Ovary (tissue), 3 donors: ENCODE data around the gene TSPAN16.

Source experiments
- EP300 ChIP-seq: sonication (generic); formaldehyde crosslinking; IDR thresholded peaks from one replicate; pipeline ENCODE4 v1.6.1; 2017; ENCODE audit warnings: antibody characterized with exemption
- POLR2A ChIP-seq: fragments of 450-650 bp; IDR thresholded peaks from one replicate; pipeline ENCODE4 v1.6.1; 2017; ENCODE audit warnings: antibody characterized with exemption, mild to moderate bottlenecking, moderate library complexity
- TF ChIP-seq, protein P1 (sequence below), 3 donors: fragments of 450-650 bp in 2 of 3; fragments of 200-600 bp in 1 of 3; IDR thresholded peaks; one replicate each; pipeline versions ENCODE4 v1.5.1 to v1.8.0; 2016 to 2022; ENCODE audit warnings: antibody characterized with exemption in 3 of 3, mild to moderate bottlenecking in 1 of 3
- donor health status: DM: no; HTN: no; CAD: no.

DNA sequence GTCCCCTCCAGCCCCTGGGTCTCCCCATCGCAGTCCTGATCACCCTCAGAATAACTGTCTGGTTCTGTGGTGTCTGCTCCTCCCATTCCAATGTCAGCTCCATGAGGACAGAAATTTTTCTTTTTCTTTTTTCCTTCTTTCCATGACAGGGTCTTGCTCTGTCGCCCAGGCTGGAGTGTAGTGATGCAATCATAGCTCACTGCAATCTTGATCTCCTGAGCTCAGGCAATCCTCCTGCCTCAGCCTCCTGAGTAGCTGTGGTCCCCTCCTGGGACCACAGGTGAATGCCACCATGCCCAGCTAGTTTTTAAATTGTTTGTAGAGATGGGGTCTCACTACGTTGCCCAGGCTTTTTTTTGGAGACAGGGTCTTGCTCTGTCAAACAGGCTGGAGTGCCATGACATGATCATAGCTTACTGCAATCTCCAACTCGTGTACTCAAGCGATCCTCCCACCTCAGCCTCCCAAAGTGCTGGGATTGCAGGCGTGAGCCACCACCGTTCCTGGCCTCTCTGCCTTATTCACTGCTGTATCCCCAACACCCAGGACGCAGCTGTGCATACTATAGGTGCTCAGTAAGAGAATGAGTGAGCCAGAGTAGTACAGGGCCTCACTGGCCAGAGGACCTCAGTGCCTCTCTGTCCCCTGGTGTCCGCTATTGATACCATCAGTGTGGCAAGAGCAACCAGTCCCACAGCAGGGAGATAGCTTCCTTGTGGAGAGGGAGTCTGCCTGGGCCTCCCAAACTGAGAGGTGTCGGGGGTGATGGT lies 28.5 kb upstream of the TSPAN16 start:
- TF ChIP-seq, protein P1, sequence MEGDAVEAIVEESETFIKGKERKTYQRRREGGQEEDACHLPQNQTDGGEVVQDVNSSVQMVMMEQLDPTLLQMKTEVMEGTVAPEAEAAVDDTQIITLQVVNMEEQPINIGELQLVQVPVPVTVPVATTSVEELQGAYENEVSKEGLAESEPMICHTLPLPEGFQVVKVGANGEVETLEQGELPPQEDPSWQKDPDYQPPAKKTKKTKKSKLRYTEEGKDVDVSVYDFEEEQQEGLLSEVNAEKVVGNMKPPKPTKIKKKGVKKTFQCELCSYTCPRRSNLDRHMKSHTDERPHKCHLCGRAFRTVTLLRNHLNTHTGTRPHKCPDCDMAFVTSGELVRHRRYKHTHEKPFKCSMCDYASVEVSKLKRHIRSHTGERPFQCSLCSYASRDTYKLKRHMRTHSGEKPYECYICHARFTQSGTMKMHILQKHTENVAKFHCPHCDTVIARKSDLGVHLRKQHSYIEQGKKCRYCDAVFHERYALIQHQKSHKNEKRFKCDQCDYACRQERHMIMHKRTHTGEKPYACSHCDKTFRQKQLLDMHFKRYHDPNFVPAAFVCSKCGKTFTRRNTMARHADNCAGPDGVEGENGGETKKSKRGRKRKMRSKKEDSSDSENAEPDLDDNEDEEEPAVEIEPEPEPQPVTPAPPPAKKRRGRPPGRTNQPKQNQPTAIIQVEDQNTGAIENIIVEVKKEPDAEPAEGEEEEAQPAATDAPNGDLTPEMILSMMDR (IDR thresholded peaks at IDR 0.05) = no peak
- TF ChIP-seq POLR2A (no peak), EP300 (no peak)
